ENCODE data around the gene C2orf76. TPM values are rescaled to one million over a fixed set of nuclear protein-coding genes. Genes with fewer than 3 reads are reported as not detected.
"Not testable (repeated sequence)": the region's sequence is repeated elsewhere in the genome, so short reads cannot be mapped to it uniquely, and the experiment has no call there.

Gene C2orf76
- total RNA-seq (2014; rRNA removed; shearing (Covaris generic)), result 18.6 and 20.9 TPM in 2 replicates

- DNase-seq (ENCODE audit: low spot score), result peak; percentile 98
- in situ Hi-C loops (cut with HindIII; ENCODE audit: low sequenced_read_pairs), result no loop called here
These were observed at the start of gene C2orf76, which contains the start of gene DBI for GRCh38 chr2:119366649-119367471. Gene C2orf76 (minus strand): TSS chr2:119366834. CDS start chr2:119339959, 26,875 bp downstream. Gene DBI (plus strand): TSS chr2:119366977. CDS start chr2:119367052, 75 bp downstream.

GRCh38 chr2:119415630-119416029 lies 49.0 kb upstream of the C2orf76 start:
- in situ Hi-C loops (cut with HindIII; ENCODE audit: low sequenced_read_pairs), result no loop called here

GRCh38 chr2:119414894-119415293 lies 48.3 kb upstream of the C2orf76 start:
- in situ Hi-C loops (cut with HindIII; ENCODE audit: low sequenced_read_pairs), result no loop called here
- DNase-seq (ENCODE audit: low spot score), result no peak

More at GRCh38 chr2:119415630-119416029, 49.0 kb upstream of the C2orf76 start:
- DNase-seq (ENCODE audit: low spot score), result no peak

- no peak for DNase-seq (ENCODE audit: low spot score)
- in situ Hi-C loops (cut with HindIII; ENCODE audit: low sequenced_read_pairs), result no loop called here
These were observed 42.9 kb upstream of the C2orf76 start for GRCh38 chr2:119409506-119409905.

- in situ Hi-C loops (cut with HindIII; ENCODE audit: low sequenced_read_pairs), result no loop called here
- no peak for DNase-seq (ENCODE audit: low spot score)
These were observed 41.6 kb upstream of the C2orf76 start for GRCh38 chr2:119408221-119408619.

- peak; percentile 24 for DNase-seq (ENCODE audit: low spot score)
- in situ Hi-C loops (cut with HindIII; ENCODE audit: low sequenced_read_pairs), result no loop called here
These were observed 41.0 kb upstream of the C2orf76 start for GRCh38 chr2:119407430-119408220.

- no peak for DNase-seq (ENCODE audit: low spot score)
- in situ Hi-C loops (cut with HindIII; ENCODE audit: low sequenced_read_pairs), result no loop called here
These were observed 38.5 kb upstream of the C2orf76 start for GRCh38 chr2:119405151-119405550.

- in situ Hi-C loops (cut with HindIII; ENCODE audit: low sequenced_read_pairs); DNase-seq (ENCODE audit: low spot score): not testable (repeated sequence)
These were observed 37.0 kb upstream of the C2orf76 start for GRCh38 chr2:119403618-119404017.

GRCh38 chr2:119402645-119403560 lies 36.3 kb upstream of the C2orf76 start:
- DNase-seq (ENCODE audit: low spot score), result no peak
- in situ Hi-C loops (cut with HindIII; ENCODE audit: low sequenced_read_pairs), result no loop called here

GRCh38 chr2:119402106-119402505 lies 35.5 kb upstream of the C2orf76 start:
- DNase-seq (ENCODE audit: low spot score), result no peak
- in situ Hi-C loops (cut with HindIII; ENCODE audit: low sequenced_read_pairs), result no loop called here

GRCh38 chr2:119397196-119397595 lies 30.6 kb upstream of the C2orf76 start:
- in situ Hi-C loops (cut with HindIII; ENCODE audit: low sequenced_read_pairs), result no loop called here
- DNase-seq (ENCODE audit: low spot score), result no peak

- DNase-seq (ENCODE audit: low spot score), result no peak
- in situ Hi-C loops (cut with HindIII; ENCODE audit: low sequenced_read_pairs), result no loop called here
These were observed 27.5 kb upstream of the C2orf76 start for GRCh38 chr2:119393971-119394748.

- in situ Hi-C loops (cut with HindIII; ENCODE audit: low sequenced_read_pairs), result no loop called here
These were observed 23.1 kb upstream of the C2orf76 start for GRCh38 chr2:119389615-119390306.

GRCh38 chr2:119387381-119388129 lies 20.9 kb upstream of the C2orf76 start:
- in situ Hi-C loops (cut with HindIII; ENCODE audit: low sequenced_read_pairs), result no loop called here
- peak; percentile 52 for DNase-seq (ENCODE audit: low spot score)

More at GRCh38 chr2:119389615-119390306, 23.1 kb upstream of the C2orf76 start:
- peak; percentile 23 for DNase-seq (ENCODE audit: low spot score)

GRCh38 chr2:119385466-119385865 lies 18.8 kb upstream of the C2orf76 start:
- no peak for DNase-seq (ENCODE audit: low spot score)
- in situ Hi-C loops (cut with HindIII; ENCODE audit: low sequenced_read_pairs), result no loop called here

GRCh38 chr2:119384971-119385370 lies 18.3 kb upstream of the C2orf76 start:
- no peak for DNase-seq (ENCODE audit: low spot score)
- in situ Hi-C loops (cut with HindIII; ENCODE audit: low sequenced_read_pairs), result no loop called here
